HG03469 (cell line): ENCODE results near the gene SMC3.
"Not testable (repeated sequence)": the region's sequence is repeated elsewhere in the genome, so short reads cannot be mapped to it uniquely, and the experiment has no call there.

ENCODE experiments used
- ATAC-seq: cut with Tn5 transposase; IDR thresholded peaks from one replicate; pipeline ENCODE4 v1.9.1; 2021; ENCODE audit warnings: mild to moderate bottlenecking, moderate library complexity, moderate number of reproducible peaks; ENCODE audit not compliant: unreplicated experiment

The SMC3 gene

DNA sequence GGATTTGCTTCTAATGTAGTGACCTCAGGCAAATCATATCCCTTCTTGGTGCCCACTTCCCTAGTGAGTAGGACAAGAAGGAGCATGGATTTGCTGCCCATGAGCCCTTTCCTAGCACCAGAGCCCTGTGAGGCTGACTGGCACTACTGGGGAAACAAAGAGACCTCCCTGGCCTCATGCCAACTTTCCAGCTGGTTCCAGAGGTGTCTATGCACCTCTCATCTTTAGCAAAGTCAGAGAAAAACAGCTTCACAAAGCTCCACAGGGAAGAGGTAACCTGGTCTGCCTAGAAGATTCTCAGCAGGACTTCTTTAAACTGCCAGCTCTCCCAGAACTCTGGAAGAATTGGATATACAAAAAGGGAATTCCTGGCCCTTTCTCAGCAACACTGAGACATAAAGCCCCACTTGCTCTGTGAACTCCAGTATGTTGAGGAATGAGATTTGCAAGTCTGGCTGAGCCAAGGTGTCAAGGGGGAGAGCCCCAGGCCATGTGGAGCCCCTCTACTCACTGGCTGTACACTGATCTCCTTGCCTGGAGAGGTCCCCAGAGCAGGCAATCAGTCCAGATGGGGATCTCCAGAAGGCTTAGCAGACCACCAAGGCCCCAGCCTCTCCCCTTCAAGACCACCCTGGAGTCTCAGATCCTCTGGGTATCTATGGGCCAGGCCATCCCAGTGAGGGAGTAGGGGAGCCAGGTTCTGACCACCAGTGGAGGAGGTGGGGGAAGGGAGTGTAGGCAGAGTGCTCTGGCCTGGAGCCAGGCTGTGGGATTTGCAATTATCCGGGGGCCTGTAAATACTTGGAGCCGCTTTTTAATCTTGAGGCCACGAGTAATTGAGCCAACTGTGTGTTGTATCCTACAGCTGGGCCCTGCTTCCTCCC, 52.3 kb downstream of the SMC3 start:
- no peak for ATAC-seq

GRCh38 chr10:110620398-110620719, 52.9 kb downstream of the SMC3 start:
- ATAC-seq = no peak

DNA sequence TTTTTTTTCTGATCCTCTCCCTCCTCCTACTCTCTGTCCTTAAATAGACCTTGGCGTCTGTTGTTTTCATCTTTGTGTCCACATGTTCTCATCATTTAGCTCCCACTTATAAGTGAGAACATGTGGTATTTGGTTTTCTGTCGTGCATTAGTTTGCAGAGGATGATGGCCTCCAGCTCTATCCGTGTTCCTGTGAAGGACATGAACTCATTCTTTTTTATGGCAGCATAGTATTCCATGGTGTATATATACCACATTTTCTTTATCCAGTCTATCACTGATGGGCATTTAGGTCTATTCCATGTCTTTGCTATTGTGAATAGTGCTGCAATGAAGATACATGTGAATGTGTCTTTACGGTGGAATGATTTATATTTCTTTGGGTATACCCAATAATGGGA, 55.8 kb downstream of the SMC3 start:
- not testable (repeated sequence) for ATAC-seq

GRCh38 chr10:110625356-110625894, 57.9 kb downstream of the SMC3 start:
- no peak for ATAC-seq

DNA sequence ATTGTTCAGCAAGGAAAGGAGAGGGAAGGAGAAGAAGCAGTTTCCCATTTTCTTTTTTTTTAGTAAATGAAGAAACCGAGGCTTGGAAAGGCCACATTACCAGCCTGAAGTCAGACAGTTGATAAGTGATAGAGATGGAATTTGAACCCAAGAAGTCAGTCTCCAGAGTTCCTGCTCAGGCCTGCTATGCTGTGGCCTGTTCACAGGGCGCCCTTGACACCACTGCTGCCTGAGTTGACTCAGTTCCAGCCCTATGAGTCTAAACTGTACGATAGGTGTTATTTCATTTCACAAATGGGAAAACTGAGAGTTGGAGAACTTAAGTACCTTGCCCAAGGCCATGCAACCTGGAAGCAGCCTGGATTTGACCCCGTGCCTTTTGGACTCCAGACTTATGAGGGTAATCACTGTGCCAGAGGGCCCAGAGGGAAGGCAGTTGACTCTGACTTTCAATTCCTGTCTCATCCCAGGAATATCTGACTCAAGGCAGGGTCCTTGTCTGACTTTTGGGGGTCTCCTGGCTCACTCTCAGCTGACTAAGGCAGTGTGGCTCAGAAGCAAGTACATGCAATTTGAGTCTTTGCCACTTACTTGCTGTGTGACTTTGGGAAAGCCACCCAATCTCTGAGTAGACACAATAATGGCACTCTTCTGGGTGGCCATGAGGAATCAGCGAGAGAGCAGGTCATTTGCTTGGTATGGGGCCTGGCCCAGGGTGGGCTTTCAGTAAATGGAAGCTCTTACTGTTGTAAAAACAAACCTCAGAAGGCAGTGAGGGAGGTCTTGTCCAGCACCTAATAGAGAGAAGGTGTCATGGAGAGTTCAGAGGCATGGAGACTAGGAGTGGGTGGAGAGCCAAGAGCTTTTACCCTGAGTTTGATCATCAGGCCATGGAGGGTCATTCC, 58.7 kb downstream of the SMC3 start:
- ATAC-seq = no peak

GRCh38 chr10:110628161-110628560, 60.7 kb downstream of the SMC3 start:
- ATAC-seq = no peak

- no peak for ATAC-seq
Observed at GRCh38 chr10:110629680-110630191, 62.2 kb downstream of the SMC3 start.

- no peak for ATAC-seq
Observed at GRCh38 chr10:110631934-110632333, 64.4 kb downstream of the SMC3 start.

- no peak for ATAC-seq
Observed at GRCh38 chr10:110632591-110633215, 65.2 kb downstream of the SMC3 start.

GRCh38 chr10:110634527-110635209, 67.2 kb downstream of the SMC3 start:
- ATAC-seq = no peak

DNA sequence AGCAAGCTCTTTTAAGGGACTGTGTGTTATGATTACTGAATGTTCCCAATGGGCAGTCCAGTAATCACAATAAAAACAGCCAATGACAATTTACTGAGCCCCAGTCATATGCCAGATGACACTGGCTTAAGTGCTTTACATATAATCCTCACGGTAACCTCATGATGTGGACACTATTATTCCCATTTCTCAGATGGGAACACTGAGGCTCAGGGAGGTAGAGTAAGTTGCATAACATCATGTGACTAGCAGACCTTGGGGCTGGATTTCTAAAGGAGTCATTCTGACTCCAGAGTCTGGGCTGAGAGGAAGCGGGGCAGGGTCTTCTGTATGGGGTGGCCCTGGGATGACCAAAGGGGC, 69.1 kb downstream of the SMC3 start:
- ATAC-seq = no peak

- ATAC-seq = no peak
Observed at GRCh38 chr10:110636932-110637557, 69.5 kb downstream of the SMC3 start.

DNA sequence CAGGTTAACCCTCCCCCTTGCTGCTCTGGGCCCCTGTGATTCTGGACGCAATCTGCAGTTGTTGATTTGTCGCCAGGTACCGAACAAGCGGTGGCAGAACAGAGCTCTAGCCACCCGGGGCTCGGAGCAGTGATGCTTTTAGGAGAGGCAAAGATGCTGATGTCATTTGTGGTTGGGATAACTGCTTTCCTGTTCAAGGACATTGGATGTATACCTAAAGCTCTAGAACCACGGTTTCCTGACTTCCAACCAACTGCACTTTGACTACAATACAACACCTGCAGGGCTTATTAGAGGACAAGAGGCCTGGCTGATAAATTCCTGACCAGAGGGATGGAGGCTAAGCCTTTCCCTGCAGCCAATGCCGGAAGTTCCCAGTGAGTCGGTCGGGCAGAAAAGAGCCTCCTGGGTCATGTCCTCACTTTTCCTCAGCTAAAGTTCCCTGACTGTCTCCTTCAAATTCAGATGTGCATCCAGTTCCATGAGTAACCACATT, 70.1 kb downstream of the SMC3 start:
- ATAC-seq = no peak

DNA sequence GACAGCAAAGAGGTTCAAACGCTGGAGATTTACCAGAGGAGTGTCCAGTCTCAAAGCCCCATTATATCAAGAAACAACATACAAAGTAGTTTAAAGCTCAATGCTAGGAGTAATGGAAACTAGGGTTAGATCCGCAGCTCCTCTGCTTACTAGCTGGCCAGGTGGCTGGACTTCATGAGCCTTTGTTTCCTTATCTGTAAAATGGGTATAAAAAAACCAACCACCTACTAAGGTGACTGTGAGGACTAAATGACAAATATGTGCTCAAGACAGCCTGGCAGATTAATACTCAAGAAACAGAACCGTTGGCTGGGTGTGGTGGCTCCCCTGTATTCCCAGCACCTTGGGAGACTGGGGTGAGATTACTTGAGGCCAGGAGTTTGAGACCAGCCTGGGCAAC, 70.8 kb downstream of the SMC3 start:
- ATAC-seq = no peak

- ATAC-seq = not testable (repeated sequence)
Observed at GRCh38 chr10:110639046-110639445, 71.6 kb downstream of the SMC3 start.

DNA sequence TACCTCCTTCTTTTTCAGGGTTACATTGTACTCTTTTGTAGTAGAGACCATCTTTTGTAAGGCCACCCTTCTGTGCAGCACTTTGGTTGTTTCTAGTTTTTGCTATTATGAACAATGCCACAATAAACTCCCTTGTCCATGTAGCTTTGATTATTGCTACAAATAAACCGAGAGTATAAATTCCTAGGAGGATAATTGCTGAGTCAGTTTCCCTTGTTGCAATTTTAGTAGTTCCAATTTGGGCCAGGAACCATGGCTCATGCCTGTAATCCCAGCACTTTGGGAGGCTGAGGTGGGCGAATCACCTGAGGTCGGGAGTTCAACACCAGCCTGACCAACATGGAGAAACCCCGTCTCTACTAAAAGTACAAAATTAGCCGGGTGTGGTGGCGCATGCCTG, 72.4 kb downstream of the SMC3 start:
- not testable (repeated sequence) for ATAC-seq

DNA sequence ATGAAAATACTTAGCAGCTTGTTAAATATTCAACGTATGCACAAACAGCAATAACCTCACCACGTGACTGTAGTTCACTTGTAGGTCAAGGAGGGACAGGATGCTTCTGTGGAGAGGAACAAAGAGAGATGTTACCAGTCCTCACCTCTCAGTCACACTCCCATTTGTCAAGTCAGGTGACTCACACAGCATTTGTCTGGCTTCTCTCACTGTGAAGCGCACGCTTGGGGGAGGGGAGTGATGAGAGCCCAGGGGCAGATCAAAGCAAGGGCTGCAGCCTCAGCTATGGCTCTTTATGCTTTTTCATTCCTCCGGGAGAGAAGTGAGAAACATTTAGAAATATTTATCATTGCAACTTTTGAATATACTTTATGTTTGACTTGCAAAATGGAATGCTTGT, 73.8 kb downstream of the SMC3 start:
- no peak for ATAC-seq

- ATAC-seq = no peak
Observed at GRCh38 chr10:110642204-110643034, 74.9 kb downstream of the SMC3 start.
